ENCODE measurements around the gene HOXB2.

- TF ChIP-seq CTCF (IDR thresholded peaks at IDR 0.05) (no peak), EZH2 (IDR thresholded peaks at IDR 0.05) (peak; percentile 55), EZH2phosphoT487 (IDR thresholded peaks at IDR 0.05) (no peak)
These were observed 35.0 kb upstream of the HOXB2 start for GRCh38 chr17:48579760-48580554.

Measured in neural progenitor cell (in vitro differentiated cells).